ENCODE data around the gene PDZRN4. TPM values are rescaled to one million over a fixed set of nuclear protein-coding genes. Genes with fewer than 3 reads are reported as not detected.
"Not testable (repeated sequence)": the region's sequence is repeated elsewhere in the genome, so short reads cannot be mapped to it uniquely, and the experiment has no call there.

Gene PDZRN4
- total RNA-seq, 2 donors from 2014 or later: not detected

GRCh38 chr12:41285470-41285869 is 97.3 kb downstream of the PDZRN4 start:
- H3K4me3 Mint-ChIP-seq, H3K27ac Mint-ChIP-seq: not testable (repeated sequence)

GRCh38 chr12:41286426-41286825 is 98.3 kb downstream of the PDZRN4 start:
- H3K27ac Mint-ChIP-seq: no peak overlapping the region
- no peaks in the 10 kb centered on the region for H3K36me3 Mint-ChIP-seq (ENCODE audit: low read depth)
- H3K9me3 Mint-ChIP-seq: no peaks in the 10 kb centered on the region
- no peak for ATAC-seq (replicated peaks)
- peaks cover 3% of the 10 kb centered on the region for H3K27me3 Mint-ChIP-seq
- H3K4me1 Mint-ChIP-seq: no peaks in the 10 kb centered on the region
- no peak overlapping the region for H3K4me3 Mint-ChIP-seq

More at GRCh38 chr12:41285470-41285869, 97.3 kb downstream of the PDZRN4 start:
- H3K9me3 Mint-ChIP-seq; ATAC-seq (replicated peaks); H3K27me3 Mint-ChIP-seq; H3K4me1 Mint-ChIP-seq; H3K36me3 Mint-ChIP-seq (ENCODE audit: low read depth): not testable (repeated sequence)

GRCh38 chr12:41287500-41288141 is 99.5 kb downstream of the PDZRN4 start:
- Mint-ChIP-seq H3K9me3 (no peaks in the 10 kb centered on the region), H3K4me1 (no peaks in the 10 kb centered on the region), H3K36me3 (ENCODE audit: low read depth) (no peaks in the 10 kb centered on the region), H3K27me3 (peaks cover 3% of the 10 kb centered on the region), H3K4me3 (no peak overlapping the region), H3K27ac (no peak overlapping the region)
- no peak for ATAC-seq (replicated peaks)

- H3K4me1 Mint-ChIP-seq: no peaks in the 10 kb centered on the region
- H3K9me3 Mint-ChIP-seq: no peaks in the 10 kb centered on the region
Measured at GRCh38 chr12:41288142-41288811, 100.2 kb downstream of the PDZRN4 start.

GRCh38 chr12:41289501-41289900 is 101.4 kb downstream of the PDZRN4 start:
- Mint-ChIP-seq H3K9me3 (no peaks in the 10 kb centered on the region), H3K4me1 (no peaks in the 10 kb centered on the region), H3K4me3 (no peak overlapping the region), H3K27ac (no peak overlapping the region), H3K27me3 (peaks cover 6% of the 10 kb centered on the region), H3K36me3 (ENCODE audit: low read depth) (no peaks in the 10 kb centered on the region)
- ATAC-seq (replicated peaks): no peak

More at GRCh38 chr12:41288142-41288811, 100.2 kb downstream of the PDZRN4 start:
- H3K36me3 Mint-ChIP-seq (ENCODE audit: low read depth): no peaks in the 10 kb centered on the region
- peaks cover 4% of the 10 kb centered on the region for H3K27me3 Mint-ChIP-seq
- no peak overlapping the region for H3K27ac Mint-ChIP-seq
- no peak for ATAC-seq (replicated peaks)
- H3K4me3 Mint-ChIP-seq: no peak overlapping the region

GRCh38 chr12:41293011-41293410 is 104.9 kb downstream of the PDZRN4 start:
- H3K27ac Mint-ChIP-seq: no peak overlapping the region
- ATAC-seq (replicated peaks): no peak
- H3K4me3 Mint-ChIP-seq: no peak overlapping the region
- H3K4me1 Mint-ChIP-seq: no peaks in the 10 kb centered on the region
- no peaks in the 10 kb centered on the region for H3K36me3 Mint-ChIP-seq (ENCODE audit: low read depth)
- H3K27me3 Mint-ChIP-seq: peaks cover 6% of the 10 kb centered on the region
- H3K9me3 Mint-ChIP-seq: no peaks in the 10 kb centered on the region

GRCh38 chr12:41293461-41293860 is 105.3 kb downstream of the PDZRN4 start:
- H3K4me3 Mint-ChIP-seq: no peak overlapping the region

GRCh38 chr12:41302979-41303403 is 114.9 kb downstream of the PDZRN4 start:
- Mint-ChIP-seq H3K27me3 (no peaks in the 10 kb centered on the region), H3K36me3 (ENCODE audit: low read depth) (no peaks in the 10 kb centered on the region), H3K27ac (no peak overlapping the region), H3K4me3 (no peak overlapping the region), H3K4me1 (no peaks in the 10 kb centered on the region), H3K9me3 (no peaks in the 10 kb centered on the region)
- ATAC-seq (replicated peaks): no peak

More at GRCh38 chr12:41293461-41293860, 105.3 kb downstream of the PDZRN4 start:
- no peak overlapping the region for H3K27ac Mint-ChIP-seq
- no peaks in the 10 kb centered on the region for H3K9me3 Mint-ChIP-seq
- H3K4me1 Mint-ChIP-seq: no peaks in the 10 kb centered on the region
- no peak for ATAC-seq (replicated peaks)
- peaks cover 6% of the 10 kb centered on the region for H3K27me3 Mint-ChIP-seq
- H3K36me3 Mint-ChIP-seq (ENCODE audit: low read depth): no peaks in the 10 kb centered on the region

GRCh38 chr12:41304526-41304925 is 116.4 kb downstream of the PDZRN4 start:
- ATAC-seq (replicated peaks): no peak
- Mint-ChIP-seq H3K9me3 (no peaks in the 10 kb centered on the region), H3K27me3 (no peaks in the 10 kb centered on the region), H3K4me1 (no peaks in the 10 kb centered on the region), H3K4me3 (no peak overlapping the region), H3K36me3 (ENCODE audit: low read depth) (no peaks in the 10 kb centered on the region), H3K27ac (no peak overlapping the region)

- Mint-ChIP-seq H3K4me1 (no peaks in the 10 kb centered on the region), H3K9me3 (no peaks in the 10 kb centered on the region), H3K36me3 (ENCODE audit: low read depth) (no peaks in the 10 kb centered on the region), H3K27ac (no peak overlapping the region), H3K4me3 (no peak overlapping the region), H3K27me3 (no peaks in the 10 kb centered on the region)
- no peak for ATAC-seq (replicated peaks)
Measured at GRCh38 chr12:41310367-41310766, 122.2 kb downstream of the PDZRN4 start.

- no peak overlapping the region for H3K4me3 Mint-ChIP-seq
- H3K27me3 Mint-ChIP-seq: no peaks in the 10 kb centered on the region
- H3K36me3 Mint-ChIP-seq (ENCODE audit: low read depth): no peaks in the 10 kb centered on the region
- H3K27ac Mint-ChIP-seq: no peak overlapping the region
- H3K9me3 Mint-ChIP-seq: no peaks in the 10 kb centered on the region
- ATAC-seq (replicated peaks): no peak
- no peaks in the 10 kb centered on the region for H3K4me1 Mint-ChIP-seq
Measured at GRCh38 chr12:41311883-41312282, 123.8 kb downstream of the PDZRN4 start.

GRCh38 chr12:41312451-41312850 is 124.3 kb downstream of the PDZRN4 start:
- not testable (repeated sequence) for H3K9me3 Mint-ChIP-seq; H3K27me3 Mint-ChIP-seq; H3K27ac Mint-ChIP-seq; H3K36me3 Mint-ChIP-seq (ENCODE audit: low read depth); H3K4me3 Mint-ChIP-seq; ATAC-seq (replicated peaks); H3K4me1 Mint-ChIP-seq

GRCh38 chr12:41325336-41325735 is 137.2 kb downstream of the PDZRN4 start:
- ATAC-seq (replicated peaks): no peak
- no peaks in the 10 kb centered on the region for H3K36me3 Mint-ChIP-seq (ENCODE audit: low read depth)
- H3K27ac Mint-ChIP-seq: no peak overlapping the region
- H3K9me3 Mint-ChIP-seq: no peaks in the 10 kb centered on the region
- no peaks in the 10 kb centered on the region for H3K4me1 Mint-ChIP-seq
- H3K4me3 Mint-ChIP-seq: no peak overlapping the region
- H3K27me3 Mint-ChIP-seq: peaks cover 2% of the 10 kb centered on the region

GRCh38 chr12:41327096-41327895 is 139.2 kb downstream of the PDZRN4 start:
- no peak for ATAC-seq (replicated peaks)
- Mint-ChIP-seq H3K9me3 (no peaks in the 10 kb centered on the region), H3K27ac (no peak overlapping the region), H3K36me3 (ENCODE audit: low read depth) (no peaks in the 10 kb centered on the region), H3K4me1 (no peaks in the 10 kb centered on the region), H3K4me3 (no peak overlapping the region), H3K27me3 (no peaks in the 10 kb centered on the region)

- no peak overlapping the region for H3K27ac Mint-ChIP-seq
- H3K4me3 Mint-ChIP-seq: no peak overlapping the region
- ATAC-seq (replicated peaks): no peak
- no peaks in the 10 kb centered on the region for H3K4me1 Mint-ChIP-seq
- H3K36me3 Mint-ChIP-seq (ENCODE audit: low read depth): no peaks in the 10 kb centered on the region
- H3K9me3 Mint-ChIP-seq: no peaks in the 10 kb centered on the region
- H3K27me3 Mint-ChIP-seq: no peaks in the 10 kb centered on the region
Measured at GRCh38 chr12:41333974-41334373, 145.9 kb downstream of the PDZRN4 start.
